ENCODE data around the gene CYTH1.

- no peak for TF ChIP-seq EZH2 (IDR thresholded peaks at IDR 0.05; ENCODE audit: insufficient read depth, low read length)
- TF ChIP-seq, protein P1, sequence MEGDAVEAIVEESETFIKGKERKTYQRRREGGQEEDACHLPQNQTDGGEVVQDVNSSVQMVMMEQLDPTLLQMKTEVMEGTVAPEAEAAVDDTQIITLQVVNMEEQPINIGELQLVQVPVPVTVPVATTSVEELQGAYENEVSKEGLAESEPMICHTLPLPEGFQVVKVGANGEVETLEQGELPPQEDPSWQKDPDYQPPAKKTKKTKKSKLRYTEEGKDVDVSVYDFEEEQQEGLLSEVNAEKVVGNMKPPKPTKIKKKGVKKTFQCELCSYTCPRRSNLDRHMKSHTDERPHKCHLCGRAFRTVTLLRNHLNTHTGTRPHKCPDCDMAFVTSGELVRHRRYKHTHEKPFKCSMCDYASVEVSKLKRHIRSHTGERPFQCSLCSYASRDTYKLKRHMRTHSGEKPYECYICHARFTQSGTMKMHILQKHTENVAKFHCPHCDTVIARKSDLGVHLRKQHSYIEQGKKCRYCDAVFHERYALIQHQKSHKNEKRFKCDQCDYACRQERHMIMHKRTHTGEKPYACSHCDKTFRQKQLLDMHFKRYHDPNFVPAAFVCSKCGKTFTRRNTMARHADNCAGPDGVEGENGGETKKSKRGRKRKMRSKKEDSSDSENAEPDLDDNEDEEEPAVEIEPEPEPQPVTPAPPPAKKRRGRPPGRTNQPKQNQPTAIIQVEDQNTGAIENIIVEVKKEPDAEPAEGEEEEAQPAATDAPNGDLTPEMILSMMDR (IDR thresholded peaks at IDR 0.05; ENCODE audit: insufficient read depth, low read depth, low read length) = no peak
These were observed 141.4 kb downstream of the CYTH1 start for GRCh38 chr17:78640700-78641099.

Data from astrocyte (in vitro differentiated cells and primary cell).